ENCODE data around the gene APOA5.
"Not testable (repeated sequence)": the region's sequence is repeated elsewhere in the genome, so short reads cannot be mapped to it uniquely, and the experiment has no call there.

- TF ChIP-seq POLR2A (IDR thresholded peaks at IDR 0.05); CTCF (IDR thresholded peaks at IDR 0.05 in 4 of 5, conservative IDR thresholded peaks at IDR 0.05 in 1 of 5): not testable (repeated sequence)
These were observed 42.9 kb upstream of the APOA5 start for GRCh38 chr11:116834535-116835041.
